Esophagus squamous epithelium (tissue), 5 donors: ENCODE measurements around the gene IKZF1. TPM values are rescaled to one million over a fixed set of nuclear protein-coding genes. Genes with fewer than 3 reads are reported as not detected.

ENCODE experiments used
- DNase-seq: peaks from one replicate; lab custom pipeline; 2025; lab: John Stamatoyannopoulos, UW
- H3K27ac ChIP-seq, 4 donors: fragments of 200-600 bp; sonication (generic); one replicate each; pipeline ENCODE4 v1.5.1; 2016 to 2019; ENCODE audit warnings: mild to moderate bottlenecking in 1 of 4
- H3K27me3 ChIP-seq, 4 donors: fragments of 200-600 bp; sonication (generic); 1 replicate in 3 of 4; 2 replicates in 1 of 4; pipeline versions ENCODE4 v1.5.1 to v1.6.0; 2017 to 2021; ENCODE audit warnings: antibody characterized with exemption in 1 of 4
- H3K36me3 ChIP-seq, 3 donors: fragments of 200-600 bp; sonication (generic); one replicate each; pipeline ENCODE4 v1.5.1; 2016 to 2019
- H3K4me1 ChIP-seq, 3 donors: fragments of 200-600 bp; sonication (generic); one replicate each; pipeline ENCODE4 v1.5.1; 2017 to 2019
- H3K4me3 ChIP-seq, 4 donors: fragments of 200-600 bp; sonication (generic); 1 replicate in 3 of 4; 2 replicates in 1 of 4; pipeline ENCODE4 v1.5.1; 2016 to 2019; ENCODE audit warnings: mild to moderate bottlenecking in 2 of 4, moderate library complexity in 1 of 4
- H3K9me3 ChIP-seq, 3 donors: fragments of 200-600 bp; sonication (generic); one replicate each; pipeline ENCODE4 v1.5.1; 2016 to 2019
- POLR2A ChIP-seq, 4 donors: fragments of 450-650 bp; IDR thresholded peaks; one replicate each; pipeline ENCODE4 v1.6.1; 2017; ENCODE audit warnings: antibody characterized with exemption in 4 of 4, mild to moderate bottlenecking in 4 of 4, moderate library complexity in 3 of 4
- WGBS, 2 donors: methylation state at CpG; one replicate each; pipeline ENCODE4 v1.1.5; 2018; 5-methylcytosine and 5-hydroxymethylcytosine counted together
- intact Hi-C: fragments of 100-400 bp; cut with DNase I; formaldehyde crosslinking; loops from one replicate; pipeline ENCODE4 v1.15.0; 2022
- total RNA-seq, 4 donors: library from RNA; depleted of rRNA; stranded (reverse); fragments of >200 nt; gene quantifications; one replicate each; pipeline ENCODE4 v1.1.0, GENCODE V29; 2016
- TF ChIP-seq, protein P1 (sequence below), 6 experiments: fragments of 450-650 bp in 4 of 6; fragments of 200-600 bp in 2 of 6; sonication (generic) in 2 of 6; IDR thresholded peaks; one replicate each; pipeline ENCODE4 v1.5.1; 2016 to 2019; ENCODE audit warnings: antibody characterized with exemption in 6 of 6, mild to moderate bottlenecking in 4 of 6, moderate library complexity in 4 of 6
- donor health status: DM: yes; HTN: yes; CAD: no.

Gene IKZF1
- total RNA-seq, 4 donors from 2014 or later = 4.9 to 29.6 (median 8.4) TPM

DNA sequence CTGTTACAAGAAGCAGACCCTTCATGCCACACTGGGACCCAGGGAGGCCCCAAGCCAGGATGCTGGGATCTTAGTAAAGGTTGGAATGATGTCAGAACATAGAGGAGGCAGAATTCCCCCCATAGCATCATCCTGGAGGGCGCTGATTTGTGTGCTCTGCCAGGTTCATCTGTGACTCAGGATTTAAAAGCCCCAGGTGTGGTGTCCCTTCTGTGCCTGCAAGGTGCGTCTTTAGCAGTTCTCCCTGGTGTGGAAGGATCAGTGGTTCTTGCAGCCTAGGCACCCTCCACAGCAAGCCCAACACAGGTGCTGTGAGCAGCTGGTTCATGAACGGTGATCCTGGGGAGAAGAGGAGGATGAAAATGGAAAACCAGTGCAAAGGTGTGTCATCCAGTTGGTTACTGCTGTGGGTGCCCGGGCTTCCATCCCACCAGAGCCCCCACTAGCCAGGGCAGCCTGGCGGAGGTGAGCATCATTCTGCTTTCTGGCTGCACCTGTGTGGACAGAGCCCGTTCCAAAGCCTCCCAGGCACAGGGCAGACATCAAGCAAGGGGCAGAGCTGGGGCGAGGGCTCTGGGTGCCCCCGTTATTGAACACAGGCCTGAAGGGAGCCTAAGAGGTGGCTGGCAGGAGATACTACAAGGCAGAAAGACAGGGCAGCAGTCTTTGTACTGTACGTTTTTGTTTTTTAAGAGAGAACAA is 49.5 kb downstream of the IKZF1 start:
- Histone ChIP-seq H3K27ac (no peak overlapping the region), H3K27me3 (no peaks in the 10 kb centered on the region)
- TF ChIP-seq, protein P1, sequence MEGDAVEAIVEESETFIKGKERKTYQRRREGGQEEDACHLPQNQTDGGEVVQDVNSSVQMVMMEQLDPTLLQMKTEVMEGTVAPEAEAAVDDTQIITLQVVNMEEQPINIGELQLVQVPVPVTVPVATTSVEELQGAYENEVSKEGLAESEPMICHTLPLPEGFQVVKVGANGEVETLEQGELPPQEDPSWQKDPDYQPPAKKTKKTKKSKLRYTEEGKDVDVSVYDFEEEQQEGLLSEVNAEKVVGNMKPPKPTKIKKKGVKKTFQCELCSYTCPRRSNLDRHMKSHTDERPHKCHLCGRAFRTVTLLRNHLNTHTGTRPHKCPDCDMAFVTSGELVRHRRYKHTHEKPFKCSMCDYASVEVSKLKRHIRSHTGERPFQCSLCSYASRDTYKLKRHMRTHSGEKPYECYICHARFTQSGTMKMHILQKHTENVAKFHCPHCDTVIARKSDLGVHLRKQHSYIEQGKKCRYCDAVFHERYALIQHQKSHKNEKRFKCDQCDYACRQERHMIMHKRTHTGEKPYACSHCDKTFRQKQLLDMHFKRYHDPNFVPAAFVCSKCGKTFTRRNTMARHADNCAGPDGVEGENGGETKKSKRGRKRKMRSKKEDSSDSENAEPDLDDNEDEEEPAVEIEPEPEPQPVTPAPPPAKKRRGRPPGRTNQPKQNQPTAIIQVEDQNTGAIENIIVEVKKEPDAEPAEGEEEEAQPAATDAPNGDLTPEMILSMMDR (IDR thresholded peaks at IDR 0.05) = no peak
- no peak for TF ChIP-seq POLR2A (IDR thresholded peaks at IDR 0.05)

DNA sequence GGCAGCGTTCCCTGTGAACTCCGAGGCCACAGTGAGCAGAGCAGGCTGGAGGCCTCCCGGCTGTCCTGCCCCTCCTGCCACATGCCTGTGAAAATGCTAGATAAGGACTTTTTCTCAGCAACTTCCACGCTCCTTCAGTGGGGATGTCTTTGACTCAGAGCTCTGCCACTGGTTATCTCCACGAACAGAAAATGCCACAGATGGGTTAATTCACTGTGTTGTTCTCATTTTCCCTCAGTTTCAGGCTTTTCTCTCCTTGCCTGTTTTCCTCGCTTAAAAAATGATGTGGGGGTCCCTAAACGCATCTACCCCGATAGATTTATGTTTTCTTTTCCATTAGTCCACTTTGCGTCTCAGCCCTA is 51.3 kb downstream of the IKZF1 start:
- no peaks in the 10 kb centered on the region for H3K27me3 ChIP-seq
- peak overlapping the region in 2 of 4 donors; percentile 14 for H3K27ac ChIP-seq
- TF ChIP-seq POLR2A (IDR thresholded peaks at IDR 0.05) = no peak
- TF ChIP-seq, protein P1 (IDR thresholded peaks at IDR 0.05) = no peak
- H3K4me1 ChIP-seq = peaks cover 0 to 2% (median 0%) of the 10 kb centered on the region in 3 donors
- H3K36me3 ChIP-seq = no peaks in the 10 kb centered on the region
- no peak overlapping the region for H3K4me3 ChIP-seq
- intact Hi-C loops = no loop called here
- no peaks in the 10 kb centered on the region for H3K9me3 ChIP-seq
- no peak for DNase-seq
- 51 to 56% methylated on average over 9 of the region's 9 CpGs for WGBS, 2 donors

More for the DNA sequence above, 49.5 kb downstream of the IKZF1 start:
- H3K4me1 ChIP-seq = no peaks in the 10 kb centered on the region
- intact Hi-C loops = no loop called here
- DNase-seq = no peak
- H3K4me3 ChIP-seq = no peak overlapping the region
- H3K9me3 ChIP-seq = no peaks in the 10 kb centered on the region
- no peaks in the 10 kb centered on the region for H3K36me3 ChIP-seq
- 69 to 85% methylated on average over 7 of the region's 9 CpGs for WGBS, 2 donors

DNA sequence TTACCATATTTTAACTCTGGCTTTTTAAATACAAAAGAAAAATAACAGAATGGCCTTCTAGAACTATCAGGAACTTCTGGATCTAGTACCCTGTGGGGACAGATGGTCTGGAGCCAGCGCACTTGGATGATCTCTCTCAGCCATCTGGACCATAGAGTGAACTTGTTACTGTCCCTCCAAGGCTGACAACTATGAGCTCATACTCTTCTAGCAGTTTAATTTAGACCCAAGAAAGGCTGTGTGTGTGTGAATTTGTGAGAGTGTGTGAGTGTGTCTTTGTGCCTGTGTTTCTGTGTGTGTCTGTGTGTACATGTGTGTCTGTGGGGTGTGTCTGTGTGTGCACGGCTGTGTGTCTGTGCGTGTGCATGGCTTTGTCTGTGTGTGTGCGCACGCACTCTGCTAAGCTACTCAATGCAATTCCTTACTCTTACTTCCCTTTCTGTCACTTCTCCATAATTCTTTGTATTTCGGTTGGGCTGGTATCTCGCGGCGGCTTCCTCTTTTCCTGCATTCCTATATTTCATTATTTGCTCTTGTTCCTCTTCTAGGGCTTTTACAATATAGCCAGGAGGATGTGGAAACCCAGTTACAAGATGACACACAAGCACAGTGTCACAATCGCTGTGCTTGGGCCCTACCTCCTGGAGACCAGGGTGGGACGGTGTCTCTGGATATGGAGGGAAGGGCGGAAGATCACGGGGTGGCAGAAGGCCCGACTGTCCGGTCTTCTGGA is 51.9 kb downstream of the IKZF1 start:
- peaks cover 0 to 8% (median 0%) of the 10 kb centered on the region in 3 donors for H3K4me1 ChIP-seq
- WGBS, 2 donors = 73 to 79% methylated on average over 10 to 11 of the region's 15 CpGs
- TF ChIP-seq POLR2A (IDR thresholded peaks at IDR 0.05) = no peak
- H3K27ac ChIP-seq = peak overlapping the region in 2 of 4 donors; percentile 65 to 69
- no peak overlapping the region for H3K4me3 ChIP-seq
- H3K9me3 ChIP-seq = no peaks in the 10 kb centered on the region
- DNase-seq = no peak
- H3K36me3 ChIP-seq = no peaks in the 10 kb centered on the region
- H3K27me3 ChIP-seq = no peaks in the 10 kb centered on the region
- intact Hi-C loops = no loop called here

DNA sequence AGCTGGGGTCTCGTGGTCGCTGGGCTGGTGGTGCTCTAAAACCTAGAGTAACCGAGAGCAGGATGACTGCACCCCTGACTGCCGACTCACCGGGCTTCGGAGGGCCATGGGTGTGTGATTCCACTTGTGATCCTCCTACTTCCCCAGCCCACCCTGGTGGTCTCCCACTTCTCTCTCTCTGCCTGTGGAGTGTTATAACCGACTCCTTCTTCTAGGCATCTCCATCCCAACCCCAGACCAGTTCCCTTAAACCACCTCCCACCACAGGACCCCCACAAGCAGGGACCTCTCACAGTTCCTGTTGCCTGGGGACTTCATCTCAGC is 52.4 kb downstream of the IKZF1 start:
- DNase-seq = no peak
- Histone ChIP-seq H3K27me3 (no peaks in the 10 kb centered on the region), H3K36me3 (no peaks in the 10 kb centered on the region), H3K4me3 (no peak overlapping the region), H3K27ac (peak overlapping the region in 2 of 4 donors; percentile 65 to 69), H3K9me3 (no peaks in the 10 kb centered on the region), H3K4me1 (peaks cover 0 to 8% (median 0%) of the 10 kb centered on the region in 3 donors)
- WGBS, 2 donors = 76 to 77% methylated on average over 6 to 7 of the region's 7 CpGs
- TF ChIP-seq, protein P1 (IDR thresholded peaks at IDR 0.05) = no peak
- no peak for TF ChIP-seq POLR2A (IDR thresholded peaks at IDR 0.05)
- intact Hi-C loops = no loop called here

DNA sequence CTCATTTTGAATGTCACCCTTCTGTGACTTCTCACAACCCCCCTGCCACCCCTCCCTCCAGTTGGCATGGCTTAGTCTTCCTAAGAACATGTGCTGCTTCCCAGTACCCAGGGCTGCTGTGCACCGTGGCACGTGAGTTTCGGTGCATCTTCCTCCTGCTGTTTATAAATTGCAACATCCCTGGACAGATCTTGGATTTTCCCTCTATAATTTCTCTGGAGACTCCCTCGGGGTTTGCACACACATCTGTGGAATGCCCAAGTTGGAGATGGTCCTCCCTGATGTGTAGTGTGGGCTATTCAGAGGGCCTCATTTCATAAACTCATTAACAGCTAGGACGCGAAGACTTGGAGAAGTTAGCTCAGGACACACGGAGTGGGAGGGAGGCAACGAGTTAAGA is 52.9 kb downstream of the IKZF1 start:
- no peak for DNase-seq
- H3K4me3 ChIP-seq = no peak overlapping the region
- peaks cover 0 to 12% (median 0%) of the 10 kb centered on the region in 3 donors for H3K4me1 ChIP-seq
- intact Hi-C loops = no loop called here
- 67 to 75% methylated on average over 7 to 8 of the region's 8 CpGs for WGBS, 2 donors
- no peaks in the 10 kb centered on the region for H3K27me3 ChIP-seq
- TF ChIP-seq POLR2A (IDR thresholded peaks at IDR 0.05) = no peak
- TF ChIP-seq, protein P1 (IDR thresholded peaks at IDR 0.05) = no peak
- no peaks in the 10 kb centered on the region for H3K36me3 ChIP-seq
- H3K27ac ChIP-seq = peak overlapping the region in 1 of 4 donors; percentile 69
- H3K9me3 ChIP-seq = no peaks in the 10 kb centered on the region
